DMS153 (cell line): ENCODE results near the gene RAMACL.
"Not testable (repeated sequence)": the region's sequence is repeated elsewhere in the genome, so short reads cannot be mapped to it uniquely, and the experiment has no call there.

ENCODE experiments used
- DNase-seq: peaks from one replicate; lab custom pipeline; 2025; lab: John Stamatoyannopoulos, UW

RAMACL gene

DNA sequence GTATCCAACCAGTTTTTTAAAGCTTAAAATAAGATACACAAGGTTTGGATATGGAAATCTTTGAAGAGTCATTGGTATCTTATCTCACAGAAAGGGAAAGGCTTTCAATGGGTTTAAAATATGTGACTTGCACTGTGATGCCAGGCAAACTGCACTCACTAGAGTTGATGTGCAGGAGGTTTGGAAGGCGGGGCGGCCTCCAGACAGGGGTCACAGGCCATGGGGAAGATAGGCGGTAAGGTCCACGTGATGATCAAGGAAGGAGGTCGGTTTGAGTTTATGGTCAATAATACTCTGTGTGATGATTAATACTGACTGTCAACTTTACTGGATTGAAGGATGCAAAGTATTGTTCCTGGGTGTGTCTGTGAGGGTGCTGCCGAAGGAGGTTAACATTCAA is 9.5 kb upstream of the RAMACL start:
- DNase-seq, result no peak

DNA sequence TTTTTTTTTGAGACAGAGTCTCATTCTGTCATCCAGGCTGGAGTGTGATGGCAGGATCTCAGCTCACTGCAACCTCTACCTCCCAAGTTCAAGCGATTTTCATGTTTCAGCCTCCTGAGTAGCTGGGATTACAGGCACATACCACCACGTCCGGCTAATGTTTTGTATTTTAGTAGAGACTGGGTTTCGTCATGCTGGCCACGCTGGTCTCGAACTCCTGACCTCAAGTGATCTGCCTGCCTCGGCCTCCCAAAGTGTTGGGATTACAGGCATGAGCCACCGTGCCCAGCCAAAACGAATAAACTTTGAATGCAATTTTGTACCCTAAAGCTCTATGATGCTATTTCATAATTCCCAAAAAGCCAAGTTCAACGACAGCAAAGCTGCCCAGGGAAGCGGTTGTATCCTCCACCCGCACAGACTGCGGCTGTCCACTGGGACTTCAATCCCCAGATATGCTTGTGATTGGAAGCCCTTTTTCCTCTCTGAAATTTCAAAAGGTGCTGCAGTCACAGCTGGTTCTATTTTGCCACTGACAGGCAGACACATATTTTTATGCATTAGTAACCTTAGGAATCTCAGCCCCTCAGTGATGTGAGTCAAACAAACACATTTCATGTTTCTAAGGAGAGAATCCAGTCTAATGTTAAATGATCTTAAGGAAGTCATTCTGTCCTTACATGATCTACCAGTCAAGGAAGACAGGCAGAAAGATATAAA is 8.7 kb upstream of the RAMACL start:
- DNase-seq, result no peak

DNA sequence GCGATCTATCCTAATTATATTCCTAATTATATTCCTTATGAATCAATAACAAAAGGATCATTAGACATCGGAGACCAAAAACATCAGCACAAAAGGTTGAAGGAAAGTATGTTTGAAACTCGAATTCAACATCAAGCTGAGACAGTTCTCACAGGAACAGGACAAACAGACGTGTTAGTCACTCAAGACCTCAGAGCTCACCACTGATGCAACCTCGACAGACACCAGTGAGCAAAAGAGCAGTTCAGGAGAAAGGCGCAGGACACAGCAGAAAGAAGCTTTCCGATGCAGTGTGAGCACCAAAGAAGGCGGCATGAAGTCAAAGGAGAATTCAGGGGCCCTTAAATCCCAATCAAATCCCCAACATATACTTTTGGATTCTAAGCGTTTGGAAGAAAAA is 6.3 kb upstream of the RAMACL start:
- DNase-seq, result no peak

DNA sequence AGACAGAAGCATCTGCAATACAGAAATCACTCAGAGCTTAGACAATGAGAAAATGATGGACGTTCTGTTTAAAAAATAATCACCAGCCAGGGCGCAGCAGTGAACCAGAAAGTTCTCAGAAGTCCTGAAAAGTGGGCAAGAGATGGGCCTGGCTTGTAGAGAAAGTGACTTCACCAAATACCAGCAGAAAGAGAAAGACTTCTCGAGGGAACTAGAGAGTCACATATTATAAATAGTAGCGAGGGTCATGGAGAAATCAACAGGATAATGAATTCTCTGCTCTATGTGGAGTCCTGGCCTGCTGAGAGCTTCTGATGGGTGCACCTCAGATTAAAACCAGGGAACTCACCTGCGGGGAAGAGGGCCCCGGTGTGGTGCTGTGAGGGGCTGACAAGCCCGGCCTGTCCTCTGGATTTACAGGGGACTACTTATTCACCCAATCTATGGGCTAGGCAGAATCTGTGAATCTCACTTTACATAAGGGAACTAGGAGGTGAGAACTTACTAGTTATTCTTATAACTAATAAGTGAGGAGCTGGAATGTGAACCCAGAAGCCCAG is 5.6 kb upstream of the RAMACL start:
- no peak for DNase-seq

GRCh38 chr6:166591026-166591425 is 4.5 kb upstream of the RAMACL start:
- DNase-seq, result no peak

DNA sequence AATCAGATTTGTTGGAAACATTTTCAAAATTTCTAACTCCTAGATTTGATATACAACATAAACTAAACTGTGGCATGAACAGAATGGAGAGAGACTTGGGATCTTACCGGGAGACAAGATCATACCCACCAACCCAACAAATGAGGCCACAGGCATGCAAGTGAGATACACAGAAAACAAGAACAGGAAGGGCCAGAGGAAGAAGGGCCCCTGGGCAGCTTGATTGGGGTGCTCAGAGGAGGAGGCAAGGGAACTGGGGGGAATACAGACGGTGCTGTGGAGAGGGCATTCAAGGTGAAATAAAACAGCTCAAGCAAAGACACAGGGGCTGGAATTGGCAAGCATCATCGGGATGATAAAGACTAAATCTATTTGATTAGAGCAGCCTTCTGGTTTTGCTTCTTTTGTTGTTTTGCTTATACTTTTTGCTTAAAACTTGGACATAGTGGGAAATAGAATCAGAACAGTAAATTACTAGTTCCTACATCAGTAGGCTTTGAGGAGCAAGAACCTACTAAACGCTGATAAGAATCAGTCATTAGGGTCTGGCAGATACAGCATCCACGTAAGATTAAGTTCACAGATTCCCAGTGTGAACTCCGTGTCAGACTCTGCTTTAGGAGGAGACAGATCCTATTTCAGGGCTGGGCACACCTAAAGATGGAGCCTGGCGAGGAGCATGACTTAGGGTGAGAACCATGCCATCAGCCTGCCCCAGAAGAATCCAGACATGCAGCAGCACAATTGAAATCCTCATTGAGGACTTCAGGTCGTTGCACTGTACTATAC is 3.5 kb upstream of the RAMACL start:
- no peak for DNase-seq

- DNase-seq, result no peak
Observed at GRCh38 chr6:166589337-166589731, 2.9 kb upstream of the RAMACL start.

DNA sequence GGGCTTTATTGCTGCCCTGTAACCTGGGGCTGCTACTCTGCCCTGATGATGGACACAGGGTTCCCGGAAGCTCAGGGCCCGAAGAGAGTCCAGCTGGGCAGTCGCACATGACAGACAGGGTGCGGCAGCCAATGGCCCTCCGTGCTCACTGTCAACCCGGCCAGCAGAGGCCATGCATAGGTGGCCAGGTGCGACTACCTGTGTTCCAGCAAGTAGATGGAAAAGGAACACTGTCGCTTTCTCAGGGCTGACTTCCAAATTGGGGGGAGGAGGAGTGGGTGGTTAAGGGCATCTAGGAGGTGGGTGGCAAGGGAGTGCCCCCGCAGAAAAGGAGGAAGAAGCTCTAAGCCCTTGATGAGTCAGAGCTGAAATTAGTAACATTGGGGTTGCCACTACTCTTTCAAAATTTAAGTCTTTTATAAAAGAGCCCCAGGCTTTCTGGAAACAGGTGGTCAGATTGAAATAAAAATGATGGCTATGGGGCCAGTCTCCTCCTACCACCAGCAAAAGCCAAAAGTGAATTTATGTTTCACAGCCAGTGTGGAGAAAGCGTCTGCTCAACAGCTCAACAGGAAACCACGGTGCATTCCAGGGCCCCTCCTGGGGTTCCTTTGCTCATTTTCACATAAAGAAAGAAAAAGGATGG is 2.3 kb upstream of the RAMACL start:
- no peak for DNase-seq

- no peak for DNase-seq
Observed at GRCh38 chr6:166587631-166588413, 1.3 kb upstream of the RAMACL start.

GRCh38 chr6:166584853-166585429 is 1.5 kb downstream of the RAMACL start:
- DNase-seq, result no peak

DNA sequence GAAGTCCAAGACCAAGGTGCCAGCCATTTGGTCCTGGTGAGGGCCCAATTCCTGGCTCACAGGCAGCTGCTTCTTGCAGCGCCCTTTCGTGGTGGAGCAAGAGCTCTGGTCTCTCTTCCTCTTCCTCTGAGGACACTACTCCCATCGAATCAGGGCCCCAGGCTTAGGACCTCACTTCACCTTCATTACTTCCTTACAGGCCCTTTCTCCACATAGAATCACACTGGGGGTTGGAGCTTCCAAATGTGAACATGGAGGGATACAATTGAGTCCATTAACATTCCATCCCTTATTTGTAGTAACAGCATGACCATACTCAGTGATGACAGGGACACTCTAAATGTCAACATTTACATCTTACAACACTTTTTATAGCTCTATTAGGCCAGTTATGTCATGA is 2.3 kb downstream of the RAMACL start:
- DNase-seq, result no peak

DNA sequence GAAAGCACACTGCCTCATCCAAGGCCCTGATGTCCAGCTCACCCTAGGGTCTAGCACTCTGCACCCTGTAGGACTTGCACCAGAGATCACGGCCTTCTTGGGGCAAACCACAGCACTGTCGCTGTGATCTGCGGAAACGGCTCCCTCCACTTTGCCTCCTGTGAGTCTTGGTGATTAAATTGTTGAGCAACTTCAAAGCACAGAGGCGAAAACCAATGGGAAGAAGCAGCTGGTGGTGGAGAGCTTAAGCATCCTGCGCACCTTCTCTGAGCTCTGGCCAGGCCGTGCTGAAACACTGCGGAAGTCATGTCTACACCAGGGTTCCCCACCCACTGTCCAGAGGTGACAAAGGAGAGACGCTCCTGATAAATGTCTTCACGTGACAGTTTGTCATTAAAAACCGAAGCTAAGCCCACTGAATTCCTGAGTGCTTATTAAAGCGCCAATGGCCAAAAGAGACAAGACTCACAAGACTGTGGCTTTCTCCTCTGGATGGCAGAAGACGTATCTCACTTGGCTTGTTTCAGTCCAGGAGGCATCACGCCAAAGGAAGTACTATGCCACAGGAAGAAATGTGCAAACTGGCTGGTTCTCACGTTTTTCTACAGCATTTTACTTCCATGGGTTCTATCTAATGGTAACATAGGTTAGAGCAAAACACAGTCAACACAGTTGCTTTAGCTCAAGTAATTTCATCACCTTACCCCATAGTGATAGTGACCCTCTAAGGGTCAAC is 3.1 kb downstream of the RAMACL start:
- DNase-seq, result no peak

DNA sequence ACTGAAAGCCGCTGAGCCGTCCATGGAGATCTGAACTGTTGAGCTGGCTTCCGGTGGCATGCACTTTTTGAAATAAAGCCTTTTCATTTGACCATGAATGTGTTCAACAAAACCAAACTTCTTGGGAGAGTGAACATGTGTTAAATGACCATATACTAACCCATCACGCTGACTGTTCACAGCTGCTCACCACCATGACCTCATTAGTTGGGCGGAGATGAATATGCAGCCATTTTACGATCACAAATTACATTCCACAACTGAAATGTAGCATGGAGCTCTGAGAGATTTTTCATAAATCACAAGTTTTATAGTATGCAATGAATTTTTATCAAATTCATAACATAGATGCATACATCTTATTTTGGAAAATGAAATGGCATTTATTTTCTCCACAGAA is 4.2 kb downstream of the RAMACL start:
- DNase-seq, result no peak

DNA sequence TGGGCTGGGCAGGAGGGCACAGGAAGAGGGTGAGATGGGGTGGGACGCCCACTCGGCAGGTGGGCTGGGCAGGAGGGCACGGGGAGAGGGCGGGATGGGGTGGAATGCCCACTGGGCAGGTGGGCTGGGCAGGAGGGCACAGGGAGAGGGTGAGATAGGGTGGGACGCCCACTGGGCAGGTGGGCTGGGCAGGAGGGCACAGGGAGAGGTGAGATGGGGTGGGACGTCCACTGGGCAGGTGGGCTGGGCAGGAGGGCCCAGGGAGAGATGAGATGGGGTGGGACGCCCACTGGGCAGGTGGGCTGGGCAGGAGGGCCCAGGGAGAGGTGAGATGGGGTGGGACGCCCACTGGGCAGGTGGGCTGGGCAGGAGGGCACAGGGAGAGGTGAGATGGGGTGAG is 4.7 kb downstream of the RAMACL start:
- not testable (repeated sequence) for DNase-seq

GRCh38 chr6:166581091-166581511 is 5.4 kb downstream of the RAMACL start:
- DNase-seq, result no peak

DNA sequence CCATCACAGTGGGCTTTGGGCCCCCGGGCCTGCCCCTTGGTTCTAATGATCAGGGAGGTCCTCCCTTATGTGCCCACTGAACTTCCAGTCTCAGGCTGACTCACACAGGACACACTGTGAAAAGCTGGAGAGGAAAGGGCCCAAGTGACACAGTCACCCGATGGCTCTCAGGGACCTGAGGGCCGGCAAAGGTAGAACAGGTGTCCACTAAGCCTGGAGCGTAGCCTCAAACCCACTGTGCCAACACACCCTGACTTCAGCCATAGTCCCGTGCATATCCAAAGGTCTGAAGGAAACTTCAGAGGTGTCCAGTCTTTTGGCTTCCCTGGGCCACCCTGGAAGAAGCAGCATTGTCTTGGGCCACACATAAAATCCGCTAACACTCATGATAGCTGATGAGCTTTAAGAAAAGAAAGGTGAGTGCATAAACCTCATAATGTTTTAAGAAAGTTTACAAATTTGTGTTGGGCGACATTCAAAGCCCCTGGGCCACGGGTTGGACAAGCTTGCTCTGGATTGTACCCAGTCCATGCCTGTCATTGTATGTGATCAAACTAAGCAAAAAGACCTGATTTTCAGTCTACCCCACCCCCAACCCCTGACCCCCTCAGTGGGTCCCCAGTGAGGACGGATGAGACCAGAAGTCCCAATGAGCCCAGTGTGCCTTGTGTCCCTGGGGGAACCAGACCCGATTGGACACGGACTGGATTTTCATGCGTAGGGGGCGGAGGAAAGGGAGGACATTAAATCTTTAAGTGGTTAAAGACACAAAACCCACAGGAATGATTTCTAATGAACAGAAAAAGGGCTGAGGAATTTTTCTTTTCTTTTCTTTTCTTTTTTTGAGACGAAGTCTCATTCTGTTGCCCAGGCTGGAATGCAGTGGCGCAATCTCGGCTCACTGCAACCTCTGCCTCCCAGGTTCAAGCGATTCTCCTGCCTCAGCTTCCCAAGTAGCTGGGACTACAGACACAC is 6.1 kb downstream of the RAMACL start:
- DNase-seq, result no peak

DNA sequence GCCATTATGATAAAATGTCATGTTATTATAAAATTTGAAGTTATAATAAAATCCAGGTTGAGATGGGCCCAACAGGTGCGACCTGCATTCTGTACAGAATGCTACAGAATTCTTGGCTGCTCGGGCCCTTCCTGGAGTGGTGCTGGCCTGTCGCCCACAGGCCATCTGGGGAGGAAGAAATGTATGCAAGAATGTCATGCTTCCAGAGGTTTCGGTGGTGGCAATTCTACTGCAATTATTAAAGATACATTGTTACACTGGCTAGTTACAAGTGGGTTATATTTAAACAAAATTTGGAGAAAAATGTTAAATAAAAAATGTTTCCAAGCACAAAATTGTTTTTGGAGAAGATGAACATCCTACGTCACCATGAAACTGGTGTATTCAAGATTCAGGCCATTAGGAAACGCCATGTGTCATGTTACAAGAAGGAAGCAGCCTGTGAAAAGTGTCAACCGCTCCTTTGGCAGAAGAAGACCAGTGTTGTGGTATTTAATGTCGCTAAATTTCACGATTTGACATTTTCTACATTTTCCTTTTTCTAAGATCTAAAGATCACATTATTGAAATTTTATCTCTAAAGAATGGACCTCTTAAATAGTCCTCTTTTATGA is 7.1 kb downstream of the RAMACL start:
- no peak for DNase-seq

GRCh38 chr6:166578536-166579236 is 7.8 kb downstream of the RAMACL start:
- no peak for DNase-seq

DNA sequence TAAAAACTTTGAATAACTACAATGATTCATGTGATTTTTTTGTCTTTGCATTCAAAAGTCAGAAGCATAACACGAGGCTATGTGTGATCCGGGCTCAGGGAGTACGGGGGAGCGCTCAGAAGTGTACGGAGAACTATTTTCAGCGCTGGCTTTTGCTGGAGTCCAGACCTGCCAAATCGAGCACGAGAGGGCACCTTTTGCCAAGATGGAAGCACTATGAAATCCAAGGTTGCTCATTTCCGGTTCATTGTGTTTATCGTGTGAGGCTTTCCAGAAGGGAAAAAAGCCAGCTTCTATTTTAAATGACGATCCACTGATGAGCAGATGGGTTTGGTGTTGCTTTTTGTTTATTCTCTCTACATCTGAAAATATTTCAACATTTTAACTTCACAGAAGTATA is 11.3 kb downstream of the RAMACL start:
- no peak for DNase-seq
